ENCODE measurements around the gene DCDC2. TPM values are rescaled to one million over a fixed set of nuclear protein-coding genes. Genes with fewer than 3 reads are reported as not detected.
A peak's percentile ranks its signal among the peaks of the same experiment; 100 is the strongest.

Gene DCDC2
- total RNA-seq, 3 donors from 2014 or later: 8.9 to 9.5 TPM; not detected in 1

DNA sequence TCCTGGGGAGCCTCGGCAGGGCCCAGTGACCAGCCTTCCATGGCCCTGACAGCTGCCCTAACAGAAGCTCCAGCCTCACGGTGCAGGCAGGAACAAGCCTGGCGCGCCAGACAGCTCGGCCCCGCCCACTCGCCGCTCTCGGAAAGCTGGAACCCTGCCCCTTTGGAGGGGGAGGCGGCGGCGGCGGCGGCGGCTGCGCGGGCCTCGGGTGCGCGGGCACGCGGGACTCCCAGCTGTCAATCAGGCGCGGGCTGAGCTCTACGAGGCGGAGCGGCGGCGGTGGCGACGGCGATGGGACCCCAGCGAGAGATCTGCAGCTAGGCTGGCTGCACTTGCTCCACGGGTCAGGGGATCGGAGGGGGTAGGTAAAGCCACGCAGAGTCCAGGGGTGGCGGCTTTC is 231.9 kb downstream of the DCDC2 start, which contains the start of gene NRSN1:
Gene NRSN1 (plus strand): TSS at position 236 of the 400 bp plus-strand sequence. CDS start 8,113 bp downstream, outside the sequence.
- no peaks in the 10 kb centered on the region for H3K9me3 ChIP-seq
- DNase-seq (ENCODE audit: low spot score in 2 of 2): no peak
- no peak for TF ChIP-seq POLR2AphosphoS5 (IDR thresholded peaks at IDR 0.05)
- TF ChIP-seq, protein P1, sequence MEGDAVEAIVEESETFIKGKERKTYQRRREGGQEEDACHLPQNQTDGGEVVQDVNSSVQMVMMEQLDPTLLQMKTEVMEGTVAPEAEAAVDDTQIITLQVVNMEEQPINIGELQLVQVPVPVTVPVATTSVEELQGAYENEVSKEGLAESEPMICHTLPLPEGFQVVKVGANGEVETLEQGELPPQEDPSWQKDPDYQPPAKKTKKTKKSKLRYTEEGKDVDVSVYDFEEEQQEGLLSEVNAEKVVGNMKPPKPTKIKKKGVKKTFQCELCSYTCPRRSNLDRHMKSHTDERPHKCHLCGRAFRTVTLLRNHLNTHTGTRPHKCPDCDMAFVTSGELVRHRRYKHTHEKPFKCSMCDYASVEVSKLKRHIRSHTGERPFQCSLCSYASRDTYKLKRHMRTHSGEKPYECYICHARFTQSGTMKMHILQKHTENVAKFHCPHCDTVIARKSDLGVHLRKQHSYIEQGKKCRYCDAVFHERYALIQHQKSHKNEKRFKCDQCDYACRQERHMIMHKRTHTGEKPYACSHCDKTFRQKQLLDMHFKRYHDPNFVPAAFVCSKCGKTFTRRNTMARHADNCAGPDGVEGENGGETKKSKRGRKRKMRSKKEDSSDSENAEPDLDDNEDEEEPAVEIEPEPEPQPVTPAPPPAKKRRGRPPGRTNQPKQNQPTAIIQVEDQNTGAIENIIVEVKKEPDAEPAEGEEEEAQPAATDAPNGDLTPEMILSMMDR (IDR thresholded peaks at IDR 0.05): no peak
- no peak for TF ChIP-seq POLR2A (IDR thresholded peaks at IDR 0.05)
- H3K4me3 ChIP-seq: peak within 1 kb of the TSS in 2 of 3 donors; percentile 22 to 47
- no peaks in the 10 kb centered on the region for H3K36me3 ChIP-seq
- intact Hi-C loops (cut with DNase I; ENCODE audit: low total_unique reads): no loop called here
- no peak within 1 kb of the TSS for H3K27ac ChIP-seq
- H3K4me1 ChIP-seq: no peaks in the 10 kb centered on the region
- H3K27me3 ChIP-seq: peaks cover 0 to 6% of the 10 kb centered on the region in 2 donors

DNA sequence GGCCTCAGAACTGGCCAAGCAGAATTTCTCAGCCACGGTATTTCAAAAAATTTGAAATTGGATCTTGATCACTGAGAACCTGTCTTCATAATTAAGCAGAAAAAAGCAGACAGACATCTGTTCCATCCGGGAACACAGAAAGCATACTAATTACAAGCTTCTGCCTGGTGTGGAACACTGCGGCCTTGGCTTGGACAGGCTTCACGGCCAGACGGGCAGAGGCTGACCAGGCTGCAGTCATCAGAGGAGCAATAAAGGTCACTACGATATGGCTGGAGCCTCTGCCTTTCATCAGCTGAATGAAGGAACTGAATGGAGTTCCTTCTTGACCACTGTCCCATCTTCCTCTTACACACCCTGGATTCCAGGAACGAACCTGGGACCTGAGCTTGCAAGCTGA is 235.7 kb downstream of the DCDC2 start:
- H3K27me3 ChIP-seq: peaks cover 0 to 6% of the 10 kb centered on the region in 2 donors
- H3K9me3 ChIP-seq: no peaks in the 10 kb centered on the region
- no peak overlapping the region for H3K27ac ChIP-seq
- H3K4me3 ChIP-seq: no peak overlapping the region
- no peak for TF ChIP-seq POLR2A (IDR thresholded peaks at IDR 0.05)
- TF ChIP-seq, protein P1 (IDR thresholded peaks at IDR 0.05): no peak
- no peak for TF ChIP-seq POLR2AphosphoS5 (IDR thresholded peaks at IDR 0.05)
- DNase-seq (ENCODE audit: low spot score in 2 of 2): no peak
- no peaks in the 10 kb centered on the region for H3K36me3 ChIP-seq
- intact Hi-C loops (cut with DNase I; ENCODE audit: low total_unique reads): no loop called here
- H3K4me1 ChIP-seq: no peaks in the 10 kb centered on the region

Other genes starting within 250 kb of the DCDC2 start
- gene NRSN1, start 231.8 kb downstream of the DCDC2 start, total RNA-seq: not detected
- gene MRS2, start 44.9 kb upstream of the DCDC2 start, total RNA-seq: 10 to 100 TPM; 20.3 to 34.0 (median 26.7) TPM
- gene GPLD1, start 131.5 kb upstream of the DCDC2 start, total RNA-seq: 1 to 10 TPM; 1.3 to 7.7 (median 2.5) TPM
- gene ALDH5A1, start 136.9 kb upstream of the DCDC2 start, total RNA-seq: 1 to 10 TPM; 3.9 to 6.4 (median 6.1) TPM

Measured in breast epithelium (tissue), 4 donors.